Measurements from ENCODE around the gene GCNT3.

GCNT3 gene

GRCh38 chr15:59656897-59657634, 45.5 kb downstream of the GCNT3 start, which contains the start of gene GTF2A2:
GTF2A2 (minus strand) TSS chr15:59657515; CDS start chr15:59652277, 5,238 bp downstream.
- Histone ChIP-seq H3K4me1 (ENCODE audit: control insufficient read depth in 1 of 2, insufficient read depth in 1 of 2, low read depth in 1 of 2, low read length in 1 of 2) (peaks cover 17 to 20% of the 10 kb centered on the region in 2 experiments), H3K9me3 (no peaks in the 10 kb centered on the region), H3K27ac (peak within 1 kb of the TSS; percentile 92), H3K36me3 (peaks cover 29% of the 10 kb centered on the region), H3K27me3 (no peaks in the 10 kb centered on the region), H3K4me3 (ENCODE audit: low read depth in 1 of 2, low read length in 1 of 2) (peak within 1 kb of the TSS; percentile 77 to 95)
- no peak for TF ChIP-seq CTCF (IDR thresholded peaks at IDR 0.05)

- H3K36me3 ChIP-seq = peaks cover 35% of the 10 kb centered on the region
- TF ChIP-seq CTCF (IDR thresholded peaks at IDR 0.05) = no peak
- H3K9me3 ChIP-seq = no peaks in the 10 kb centered on the region
- H3K27me3 ChIP-seq = no peaks in the 10 kb centered on the region
- peaks cover 17 to 20% of the 10 kb centered on the region in 2 experiments for H3K4me1 ChIP-seq (ENCODE audit: control insufficient read depth in 1 of 2, insufficient read depth in 1 of 2, low read depth in 1 of 2, low read length in 1 of 2)
- H3K27ac ChIP-seq = peak overlapping the region; percentile 92
- H3K4me3 ChIP-seq (ENCODE audit: low read depth in 1 of 2, low read length in 1 of 2) = peak overlapping the region; percentile 77 to 95
Measured at GRCh38 chr15:59657635-59658125, 46.1 kb downstream of the GCNT3 start.

GRCh38 chr15:59659366-59659765, 47.8 kb downstream of the GCNT3 start:
- no peaks in the 10 kb centered on the region for H3K9me3 ChIP-seq
- peaks cover 17 to 20% of the 10 kb centered on the region in 2 experiments for H3K4me1 ChIP-seq (ENCODE audit: control insufficient read depth in 1 of 2, insufficient read depth in 1 of 2, low read depth in 1 of 2, low read length in 1 of 2)
- H3K27me3 ChIP-seq = no peaks in the 10 kb centered on the region
- H3K36me3 ChIP-seq = peaks cover 51% of the 10 kb centered on the region
- no peak overlapping the region for H3K4me3 ChIP-seq (ENCODE audit: low read depth in 1 of 2, low read length in 1 of 2)
- no peak for TF ChIP-seq CTCF (IDR thresholded peaks at IDR 0.05)
- H3K27ac ChIP-seq = peak overlapping the region; percentile 24

- Histone ChIP-seq H3K4me1 (ENCODE audit: control insufficient read depth in 1 of 2, insufficient read depth in 1 of 2, low read depth in 1 of 2, low read length in 1 of 2) (peaks cover 5% of the 10 kb centered on the region in 2 experiments), H3K9me3 (no peaks in the 10 kb centered on the region), H3K36me3 (peaks cover 78% of the 10 kb centered on the region), H3K27ac (peak overlapping the region; percentile 0), H3K27me3 (no peaks in the 10 kb centered on the region), H3K4me3 (ENCODE audit: low read depth in 1 of 2, low read length in 1 of 2) (no peak overlapping the region)
- no peak for TF ChIP-seq CTCF (IDR thresholded peaks at IDR 0.05)
Measured at GRCh38 chr15:59662260-59662659, 50.7 kb downstream of the GCNT3 start.

- Histone ChIP-seq H3K36me3 (peaks cover 96% of the 10 kb centered on the region), H3K9me3 (no peaks in the 10 kb centered on the region), H3K4me1 (ENCODE audit: control insufficient read depth in 1 of 2, insufficient read depth in 1 of 2, low read depth in 1 of 2, low read length in 1 of 2) (no peaks in the 10 kb centered on the region), H3K27ac (no peak overlapping the region), H3K4me3 (ENCODE audit: low read depth in 1 of 2, low read length in 1 of 2) (no peak overlapping the region), H3K27me3 (no peaks in the 10 kb centered on the region)
- no peak for TF ChIP-seq CTCF (IDR thresholded peaks at IDR 0.05)
Measured at GRCh38 chr15:59668556-59668955, 57.0 kb downstream of the GCNT3 start.

All from neutrophil (primary cell).